NCI-H345 (cell line): ENCODE measurements around the gene DNASE1.

Source experiments
- DNase-seq: peaks from one replicate; lab custom pipeline; 2025; lab: John Stamatoyannopoulos, UW

The DNASE1 gene

GRCh38 chr16:3664187-3664896, 9.9 kb downstream of the DNASE1 start:
- DNase-seq, result no peak

DNA sequence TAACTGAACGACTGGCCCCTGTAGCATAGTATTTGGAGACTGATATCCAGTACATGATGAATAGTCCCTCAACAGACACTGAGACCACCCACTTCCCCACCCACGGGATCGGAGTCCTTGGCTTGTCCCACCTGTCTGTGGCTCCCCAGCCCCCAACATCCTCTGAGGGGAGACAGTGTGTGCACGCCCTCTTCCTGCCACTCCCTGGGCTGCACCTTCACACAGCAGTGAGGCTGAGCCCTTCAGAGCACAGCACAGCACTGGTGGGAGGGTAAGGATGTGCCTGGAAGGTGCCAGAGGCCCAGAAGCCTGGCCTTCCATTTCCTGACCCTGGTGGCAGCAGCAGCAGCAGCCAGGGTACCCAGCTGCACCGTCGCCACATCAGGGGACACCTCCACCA, 11.0 kb downstream of the DNASE1 start:
- no peak for DNase-seq

DNA sequence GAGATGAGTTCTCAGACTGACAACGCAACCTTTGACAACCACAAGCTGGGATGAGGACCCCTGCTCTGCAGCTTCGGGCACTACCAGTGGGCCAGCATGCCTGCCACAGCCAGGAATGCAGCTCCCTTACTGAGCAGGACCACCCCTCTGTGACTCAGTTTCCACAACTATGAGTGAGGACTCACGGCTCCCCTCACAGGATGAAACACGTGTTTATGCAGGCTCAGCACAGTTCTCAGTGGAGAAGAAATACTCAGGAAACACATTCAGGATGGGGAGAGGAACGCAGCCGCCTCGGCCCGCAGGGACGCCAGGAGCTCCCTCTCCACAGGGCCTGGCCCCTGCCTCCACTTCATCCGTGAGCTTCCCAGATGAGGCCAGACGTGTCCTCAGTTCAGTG, 14.1 kb downstream of the DNASE1 start:
- no peak for DNase-seq

- DNase-seq, result no peak
These were observed 14.6 kb downstream of the DNASE1 start for GRCh38 chr16:3669082-3669481.

DNA sequence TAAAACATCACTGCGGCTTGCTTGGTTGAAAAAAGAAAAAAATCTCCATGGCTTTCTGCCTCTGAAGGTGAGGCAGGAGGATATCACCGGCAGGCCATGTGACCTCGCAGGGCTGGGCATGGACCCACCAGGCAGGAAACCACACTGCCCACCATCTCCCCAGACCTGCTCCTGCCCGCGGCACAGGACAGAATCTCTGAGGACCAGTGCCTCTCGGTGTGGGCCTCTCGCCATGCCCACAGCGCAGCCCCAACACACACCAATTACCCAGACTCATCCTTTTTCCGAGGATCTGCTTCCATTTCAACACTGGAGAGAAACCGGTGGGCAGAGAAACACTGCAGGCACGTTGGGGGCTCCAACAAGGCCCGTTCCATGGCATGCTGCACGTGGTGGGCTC, 16.2 kb downstream of the DNASE1 start:
- no peak for DNase-seq

DNA sequence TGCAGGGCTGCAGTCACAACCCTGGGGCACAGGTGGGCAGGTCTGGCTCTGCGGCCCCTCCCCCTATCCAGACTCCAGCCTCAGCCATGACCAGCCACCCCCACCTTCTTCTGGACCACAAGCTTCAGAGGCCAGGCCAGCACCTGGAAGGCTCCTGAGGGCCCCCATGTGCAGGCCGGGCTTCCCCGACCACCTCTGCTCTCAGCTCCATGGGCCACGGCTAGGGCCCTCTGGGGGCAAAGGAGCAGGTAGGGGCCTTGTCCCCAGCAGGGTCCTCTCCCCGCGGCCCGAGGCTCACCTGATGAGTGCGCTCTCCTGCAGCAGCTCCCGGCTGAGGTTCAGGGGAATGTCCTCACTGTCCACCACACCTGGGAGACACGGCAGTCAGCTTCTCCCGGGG, 16.9 kb downstream of the DNASE1 start:
- no peak for DNase-seq

GRCh38 chr16:3672571-3673041, 18.1 kb downstream of the DNASE1 start:
- no peak for DNase-seq

- no peak for DNase-seq
These were observed 18.7 kb downstream of the DNASE1 start for GRCh38 chr16:3673201-3673600.

DNA sequence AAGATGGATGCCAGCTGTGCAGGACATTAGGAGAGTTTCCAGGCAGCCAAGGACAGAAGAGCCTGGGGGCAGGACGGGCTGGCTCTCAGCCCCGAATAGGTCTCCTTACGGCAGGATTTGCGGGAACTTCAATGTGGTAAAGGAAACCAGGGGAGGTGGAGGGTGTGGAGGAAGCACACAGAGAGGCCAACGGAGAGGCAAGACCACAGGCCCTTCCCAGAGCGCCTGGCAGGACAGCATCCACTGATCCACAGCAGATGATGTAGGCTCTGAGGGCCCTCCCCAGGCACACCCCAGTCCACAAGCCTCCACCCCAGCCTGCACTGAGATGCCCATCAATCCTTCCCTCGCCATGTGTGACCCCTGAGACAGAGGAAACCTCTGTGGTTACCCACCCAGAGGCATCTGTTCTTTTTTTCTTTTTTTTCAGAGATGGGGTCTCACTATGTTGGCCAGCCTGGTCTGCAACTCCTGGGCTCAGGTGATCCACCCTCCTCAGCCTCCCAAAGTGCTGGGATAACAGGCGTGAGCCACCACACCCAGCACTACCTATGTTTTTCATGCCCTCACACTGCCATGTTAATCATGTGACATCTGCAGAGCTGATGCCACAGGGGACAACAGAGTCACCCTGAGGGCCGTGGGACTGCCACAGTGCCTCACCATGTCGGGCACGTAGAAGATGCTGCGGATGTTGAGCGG, 19.3 kb downstream of the DNASE1 start:
- DNase-seq, result no peak

DNA sequence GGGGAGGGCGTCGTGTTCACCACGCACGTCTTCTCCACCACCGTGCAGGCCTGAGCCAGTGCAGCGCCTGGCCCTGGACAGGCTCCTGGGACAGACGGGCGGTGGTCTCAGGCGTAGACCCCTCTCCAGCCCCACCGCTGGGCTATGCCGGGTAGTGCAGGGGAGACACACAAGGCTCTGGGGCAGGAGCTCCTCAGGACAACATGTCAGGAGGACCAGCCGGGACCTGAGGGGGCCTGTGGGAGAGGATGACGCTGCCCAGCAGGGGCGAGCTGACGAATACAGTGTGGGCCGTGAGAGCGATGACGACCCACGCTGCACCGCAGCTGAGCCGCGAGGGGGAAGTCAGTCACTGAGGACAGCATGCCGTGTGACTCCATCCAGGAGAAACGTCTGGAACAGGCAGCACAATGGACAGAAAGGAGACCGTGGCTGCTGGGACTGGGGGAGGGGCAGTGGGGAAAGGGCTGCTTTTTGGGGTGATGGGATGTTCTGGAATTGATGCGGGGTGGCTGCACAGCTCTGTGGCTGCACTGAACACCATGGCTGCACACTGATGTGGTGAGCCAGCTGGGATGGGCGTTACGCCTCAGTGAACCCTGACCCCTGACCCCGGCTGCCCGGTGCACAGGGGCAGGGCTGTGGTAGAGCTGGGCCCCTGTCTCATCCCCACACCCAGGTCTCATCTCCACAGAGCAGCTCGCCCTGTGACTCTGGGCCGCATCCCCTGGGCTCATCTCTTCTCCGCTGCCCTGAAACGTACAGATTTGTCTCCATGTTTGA, 20.2 kb downstream of the DNASE1 start:
- no peak for DNase-seq

- DNase-seq, result no peak
These were observed 21.2 kb downstream of the DNASE1 start for GRCh38 chr16:3675601-3676130.

GRCh38 chr16:3677994-3678393, 23.5 kb downstream of the DNASE1 start:
- DNase-seq, result no peak

- DNase-seq, result no peak
These were observed 26.7 kb downstream of the DNASE1 start for GRCh38 chr16:3681206-3681605.

- no peak for DNase-seq
These were observed 32.5 kb downstream of the DNASE1 start for GRCh38 chr16:3687021-3687420.

DNA sequence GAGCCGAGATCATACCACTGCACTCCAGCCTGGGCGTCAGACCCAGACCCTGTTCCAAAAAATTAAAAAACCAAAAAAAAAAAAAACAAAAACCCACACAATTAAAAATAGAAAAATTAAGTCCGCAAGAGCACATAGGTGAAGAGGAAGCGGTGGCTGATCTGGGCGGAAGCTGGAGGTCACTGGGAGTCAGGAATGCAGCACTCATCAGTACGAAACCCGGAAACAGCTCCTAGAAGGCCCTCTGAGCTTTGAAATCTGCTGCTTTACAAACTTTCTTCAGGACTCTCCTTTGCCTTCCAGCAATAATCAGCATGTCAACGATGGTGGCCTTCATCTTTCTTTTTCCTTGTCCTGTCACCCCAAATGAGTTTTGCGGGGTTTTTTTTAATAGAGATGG, 33.3 kb downstream of the DNASE1 start:
- DNase-seq, result no peak

- DNase-seq, result no peak
These were observed 35.2 kb downstream of the DNASE1 start for GRCh38 chr16:3689731-3690130.

GRCh38 chr16:3690470-3690928, 36.0 kb downstream of the DNASE1 start:
- peak; percentile 59 for DNase-seq

DNA sequence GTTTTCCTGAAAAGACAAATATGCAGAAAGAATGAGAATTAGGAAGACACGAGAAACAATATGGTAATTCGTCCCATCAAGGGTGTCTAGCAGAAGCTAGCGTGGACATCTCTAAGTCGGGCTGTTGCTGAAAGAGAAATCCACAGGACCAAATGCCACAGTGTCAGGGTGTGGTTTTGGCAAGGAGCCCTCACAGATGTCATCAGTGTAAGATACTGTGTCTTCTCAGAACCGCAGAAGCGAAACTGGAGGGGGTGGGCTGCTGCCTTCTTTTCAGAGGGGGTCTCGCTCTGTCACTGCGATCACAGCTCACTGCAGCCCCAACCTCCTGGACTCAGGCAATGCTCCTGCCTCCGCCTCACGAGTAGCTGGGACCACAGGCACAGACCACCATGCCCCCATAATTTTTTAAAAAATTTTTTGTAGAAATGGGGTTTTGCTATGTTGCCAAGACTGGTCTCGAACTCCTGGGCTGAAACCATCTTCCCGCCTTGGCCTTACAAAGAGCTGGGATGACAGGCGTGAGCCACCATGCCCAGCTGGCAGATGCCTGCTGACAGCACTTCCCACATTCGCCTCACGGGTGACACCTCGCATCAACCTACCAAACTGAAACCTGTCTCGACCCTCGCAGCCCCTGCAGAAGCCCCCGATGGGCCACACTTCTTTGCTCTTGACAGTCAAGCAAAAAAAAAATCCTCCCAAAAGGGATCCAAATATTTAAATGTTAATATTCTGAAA, 36.7 kb downstream of the DNASE1 start:
- no peak for DNase-seq

DNA sequence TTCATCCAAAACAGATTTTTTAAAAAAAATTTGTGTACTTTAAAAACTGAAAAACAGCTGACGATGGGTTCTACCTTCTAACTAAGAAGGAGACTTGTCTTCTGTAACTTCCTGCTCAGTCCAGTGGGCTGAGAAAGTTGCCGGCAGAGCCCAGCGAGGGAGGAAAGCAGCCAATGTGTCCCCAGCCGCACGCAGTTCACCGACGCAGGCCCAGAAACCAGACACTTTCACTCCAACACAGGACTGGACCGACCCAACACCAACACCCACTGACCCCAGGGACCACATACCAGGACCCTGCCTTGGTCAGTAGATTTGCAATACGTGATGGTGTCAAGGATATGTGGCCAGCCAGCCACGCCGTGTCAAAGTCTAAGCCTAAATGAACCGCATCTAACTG, 37.3 kb downstream of the DNASE1 start:
- DNase-seq, result no peak

DNA sequence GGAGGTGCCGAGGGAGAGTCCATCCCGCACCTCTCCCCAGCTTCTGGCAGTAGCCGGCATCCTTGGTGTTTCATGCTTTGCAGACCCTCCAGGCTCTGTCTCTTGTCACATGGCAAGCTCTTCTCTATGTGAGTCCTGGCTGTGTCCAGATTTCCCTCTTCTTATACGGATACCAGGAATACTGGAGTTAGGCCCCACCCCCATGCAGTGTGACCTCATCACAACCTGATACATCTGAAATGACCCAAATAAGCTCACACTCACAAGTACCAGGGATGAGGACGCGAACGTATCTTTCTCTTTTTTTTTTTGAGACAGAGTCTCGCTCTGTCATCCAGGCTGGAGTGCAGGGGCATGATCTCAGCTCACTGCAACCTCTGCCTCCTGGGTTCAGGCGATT, 39.6 kb downstream of the DNASE1 start:
- no peak for DNase-seq

DNA sequence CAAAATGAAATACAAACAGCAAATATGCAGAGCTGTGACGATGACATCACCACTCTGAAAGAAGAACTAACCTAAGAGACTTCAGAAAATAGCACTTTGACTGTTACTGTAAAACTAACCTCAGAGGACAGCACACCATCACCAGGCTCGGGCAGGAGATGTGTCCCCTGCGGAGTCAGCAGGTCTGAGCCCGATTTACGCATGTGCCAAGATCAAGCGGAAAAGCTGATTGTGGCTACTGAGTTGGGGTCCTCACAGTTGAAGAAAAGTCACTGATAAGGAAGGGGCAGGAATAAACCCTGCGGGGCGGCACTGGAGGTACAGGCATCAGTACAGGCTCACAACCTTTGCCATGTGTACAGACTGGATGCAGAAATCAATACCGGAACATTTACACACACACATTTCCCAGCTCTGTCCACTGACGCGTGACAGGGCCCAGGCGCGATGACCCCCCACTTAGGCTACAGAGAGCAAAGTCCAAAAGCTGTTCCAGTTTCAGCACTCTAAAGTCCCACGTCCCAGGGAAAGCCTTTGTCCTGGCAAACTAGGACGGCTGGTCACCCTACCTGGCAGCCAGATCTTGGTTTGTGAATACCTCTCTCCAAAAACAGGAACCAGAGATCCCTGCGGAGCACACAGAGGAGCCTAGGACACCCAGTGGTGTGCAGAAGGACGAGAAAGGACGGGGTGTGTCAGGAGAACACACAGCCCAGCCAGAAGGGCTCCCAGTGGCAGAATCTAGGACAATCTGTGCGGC, 41.3 kb downstream of the DNASE1 start:
- no peak for DNase-seq
